GM19025 (cell line): Measurements from ENCODE around the gene WDSUB1.
A peak's percentile ranks its signal among the peaks of the same experiment; 100 is the strongest.

Experiments
- ATAC-seq: cut with Tn5 transposase; IDR thresholded peaks from one replicate; pipeline ENCODE4 v1.9.1; 2021; ENCODE audit warnings: mild to moderate bottlenecking, low read depth, moderate library complexity; ENCODE audit not compliant: unreplicated experiment

WDSUB1 gene

GRCh38 chr2:159201360-159202063 lies 85.0 kb downstream of the WDSUB1 start:
- peak; percentile 98 for ATAC-seq

GRCh38 chr2:159200498-159200897 lies 86.0 kb downstream of the WDSUB1 start:
- no peak for ATAC-seq

DNA sequence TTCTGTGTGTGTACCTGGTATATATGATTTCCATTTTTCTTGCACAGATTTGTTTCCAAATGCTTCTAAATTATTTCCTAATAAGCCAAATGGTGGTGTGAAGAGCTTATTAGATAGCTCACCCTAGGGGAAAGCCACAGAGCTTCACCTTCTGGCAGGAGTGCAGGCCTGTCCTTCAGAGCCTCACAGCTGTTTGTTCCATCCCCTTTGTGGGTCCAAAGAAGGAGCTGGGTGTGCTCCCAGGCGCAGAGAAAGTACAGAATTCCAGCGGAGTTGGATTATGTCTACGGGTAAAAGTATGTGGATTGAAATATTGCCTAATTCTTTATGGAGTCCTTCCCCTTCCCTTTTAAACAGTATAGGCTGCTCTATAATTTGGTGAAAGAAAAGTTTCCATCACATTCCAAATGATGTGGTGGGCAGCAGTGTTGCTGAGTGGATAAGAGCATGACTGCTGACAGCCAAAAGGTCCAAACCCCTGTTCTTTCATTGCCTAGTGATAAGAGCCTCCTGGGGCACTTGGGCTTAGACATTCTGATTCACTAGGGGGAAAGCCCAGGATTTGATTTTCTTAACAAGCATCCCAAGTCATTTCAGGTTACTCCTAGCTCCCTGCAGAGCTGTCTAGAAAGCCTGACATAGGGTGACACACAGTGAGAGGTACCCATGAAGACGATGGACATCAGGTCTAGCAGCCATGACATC lies 86.6 kb downstream of the WDSUB1 start:
- ATAC-seq, result no peak

DNA sequence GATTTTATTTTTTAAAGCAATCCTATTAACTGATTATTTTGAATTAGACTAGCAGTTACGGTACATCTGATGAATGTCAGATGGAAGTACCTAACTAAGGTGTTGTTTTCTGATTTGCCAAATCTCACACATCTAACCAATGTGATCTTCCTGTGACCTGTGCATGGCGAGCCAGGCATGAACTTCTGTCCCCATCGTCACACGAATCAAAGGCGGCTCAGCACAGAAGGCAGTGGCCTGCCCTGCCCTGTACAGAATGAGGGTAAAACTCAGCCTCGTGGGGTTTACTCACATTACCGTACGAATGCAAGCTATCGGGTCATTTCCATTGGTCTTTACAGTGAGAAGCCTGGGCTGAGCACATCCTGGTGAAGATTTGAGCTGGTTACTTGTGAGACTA lies 87.3 kb downstream of the WDSUB1 start:
- no peak for ATAC-seq

DNA sequence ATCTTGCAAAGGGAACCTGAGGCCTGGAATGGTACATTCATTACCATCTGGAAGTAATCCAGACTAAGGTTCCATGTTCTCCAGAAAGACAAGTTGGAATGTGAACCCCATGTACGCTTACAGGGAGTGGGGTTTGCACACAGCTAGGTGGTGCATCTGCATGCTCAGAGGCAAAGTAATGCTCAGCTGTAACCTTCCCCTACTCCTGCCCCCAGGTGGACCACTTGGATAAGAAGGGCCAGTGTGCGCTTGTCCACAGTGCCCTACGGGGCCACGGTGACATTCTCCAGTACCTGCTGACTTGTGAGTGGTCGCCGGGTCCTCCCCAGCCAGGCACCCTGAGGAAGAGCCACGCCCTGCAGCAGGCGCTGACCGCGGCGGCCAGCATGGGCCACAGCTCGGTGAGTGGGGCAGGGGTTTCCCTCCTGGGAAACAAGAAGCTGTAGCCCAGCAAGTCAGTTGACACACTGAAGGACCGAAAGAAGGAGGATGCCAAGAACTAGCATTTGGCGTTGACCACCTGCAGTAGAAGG lies 90.0 kb downstream of the WDSUB1 start:
- ATAC-seq, result no peak

DNA sequence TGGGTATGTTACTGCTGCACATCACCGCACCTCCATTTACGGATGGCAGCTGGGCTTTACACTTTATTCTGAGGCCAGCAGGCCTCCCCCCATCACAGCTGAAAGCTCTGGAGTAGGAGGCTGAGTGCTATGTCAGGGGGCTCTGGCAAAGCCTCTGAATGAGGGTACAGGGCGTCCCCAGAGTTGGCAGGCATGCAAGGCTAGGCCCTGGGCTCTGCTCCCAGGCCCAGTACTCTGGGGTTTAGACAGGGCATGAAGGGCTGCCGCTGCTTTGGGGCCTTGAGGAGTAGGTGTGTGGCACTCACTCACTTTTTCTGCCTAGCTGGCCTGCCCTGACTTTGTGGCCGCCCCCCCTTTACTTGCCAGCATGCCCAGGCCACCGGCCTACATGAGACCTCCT lies 90.8 kb downstream of the WDSUB1 start:
- no peak for ATAC-seq

GRCh38 chr2:159194241-159194640 lies 92.3 kb downstream of the WDSUB1 start:
- no peak for ATAC-seq

DNA sequence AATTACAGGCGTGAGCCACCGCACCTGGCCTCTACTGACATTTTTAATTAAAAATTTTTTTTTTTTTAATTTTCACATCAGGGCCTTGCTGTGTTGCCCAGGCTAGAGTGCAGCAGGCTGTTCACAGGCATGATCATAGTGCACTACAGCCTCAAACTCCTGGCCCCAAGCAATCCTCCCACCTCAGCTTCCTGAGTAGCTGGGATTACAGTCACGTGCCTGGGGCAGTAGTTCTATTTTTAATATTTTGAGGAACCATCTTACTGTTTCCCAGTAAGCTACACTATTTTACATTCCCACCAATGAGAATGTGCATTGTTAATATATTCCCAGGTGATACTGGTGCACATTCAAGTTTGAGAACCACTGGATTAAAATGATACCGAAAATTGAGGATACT lies 92.7 kb downstream of the WDSUB1 start:
- ATAC-seq, result no peak

- ATAC-seq, result no peak
These were observed 94.1 kb downstream of the WDSUB1 start for GRCh38 chr2:159192371-159192918.

GRCh38 chr2:159188449-159188848 lies 98.1 kb downstream of the WDSUB1 start:
- ATAC-seq, result no peak

GRCh38 chr2:159187106-159187505 lies 99.4 kb downstream of the WDSUB1 start:
- ATAC-seq, result no peak

DNA sequence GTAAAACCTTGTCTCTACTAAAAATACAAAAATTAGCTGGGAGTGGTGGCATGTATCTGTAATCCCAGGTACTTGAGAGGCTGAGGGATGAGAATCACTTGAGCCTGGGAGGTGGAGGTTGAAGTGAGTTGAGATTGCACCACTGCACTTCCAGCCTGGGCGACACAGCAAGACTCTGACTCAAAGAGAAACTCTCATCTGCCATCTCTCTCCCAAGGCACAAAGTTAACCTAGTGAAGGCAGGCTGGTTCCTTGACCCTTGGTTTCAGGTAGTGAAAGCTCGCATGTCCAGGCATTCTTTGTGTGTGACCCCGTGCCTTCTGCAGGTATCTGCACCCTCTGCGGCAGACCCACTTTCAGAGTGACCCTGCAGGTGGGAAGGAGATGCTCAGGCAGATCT lies 100.0 kb downstream of the WDSUB1 start:
- ATAC-seq, result no peak
